ENCODE data around the gene P2RY13. TPM values are rescaled to one million over a fixed set of nuclear protein-coding genes. Genes with fewer than 3 reads are reported as not detected.

P2RY13 gene
- total and polyA plus RNA-seq, 10 of the 15 experiments (the other 5 are each of a cell fraction or from before 2014, with no cell fraction given): not detected

GRCh38 chr3:151316267-151316991, 12.9 kb downstream of the P2RY13 start, which contains the start of gene GPR87:
GPR87 (minus strand) TSS chr3:151316820; CDS start chr3:151300100, 16,720 bp downstream.
- no peaks in the 10 kb centered on the region for H3K9me3 ChIP-seq (replicated peaks; ENCODE audit: control insufficient read depth, insufficient read depth, low read length)
- WGBS (ENCODE audit: insufficient coverage, insufficient replicate concordance, low lambda C conversion rate, missing lambda C conversion rate): 0% methylated on average over 7 of the region's 7 CpGs
- H3K4me3 ChIP-seq: no peak within 1 kb of the TSS
- no peak within 1 kb of the TSS for H3K9ac ChIP-seq (ENCODE audit: control insufficient read depth, insufficient read depth, low read length)
- no peaks in the 10 kb centered on the region for H3K79me2 ChIP-seq (ENCODE audit: control insufficient read depth, insufficient read depth, low read length)
- RAD21 ChIA-PET (ENCODE audit: unreplicated experiment): no interaction called here
- BruUV-seq (replicated peaks): no TSS peak
- H3K4me2 ChIP-seq (ENCODE audit: control insufficient read depth, insufficient read depth): no peak within 1 kb of the TSS
- ATAC-seq (peak; percentile 84), FAIRE-seq (no peak), DNase-seq (ENCODE audit: low read depth, low spot score) (no peak)
- POLR2A ChIA-PET: no interaction called here
- in situ Hi-C loops (cut with MboI) (no loop called here), intact Hi-C loops (cut with micrococcal nuclease; ENCODE audit: unreplicated experiment) (no loop called here)
- H4K20me1 ChIP-seq (ENCODE audit: control insufficient read depth, insufficient read depth): no peaks in the 10 kb centered on the region
- no peaks in the 10 kb centered on the region for H3K4me1 ChIP-seq (ENCODE audit: control insufficient read depth, insufficient read depth, low read length)
- no peaks in the 10 kb centered on the region for H3K36me3 ChIP-seq (ENCODE audit: control insufficient read depth in 2 of 2, insufficient read depth in 2 of 2, low read length in 1 of 2)
- SMC1A ChIA-PET (ENCODE audit: uncharacterized antibody, unreplicated experiment): no interaction called here
- no peaks in the 10 kb centered on the region; a peak in 1 of 4 replicates for H3K27me3 ChIP-seq (replicated peaks in 1 of 2; ENCODE audit: control insufficient read depth in 2 of 2, insufficient read depth in 2 of 2, low read length in 1 of 2)
- CTCF ChIA-PET: interaction anchor here (1.2 kb wide), 1 partner anchor 11 kb away, joined by 3 read pairs; no protein-coding TSS in a partner anchor
- H3K27ac ChIP-seq (ENCODE audit: control insufficient read depth, insufficient read depth): no peak within 1 kb of the TSS
- no peak within 1 kb of the TSS for H2AFZ ChIP-seq (ENCODE audit: control insufficient read depth, low read depth, low read length)
- no peak for TF ChIP-seq USF2 (IDR thresholded peaks at IDR 0.05; ENCODE audit: borderline replicate concordance, low read depth, low read length)
- no peak for TF ChIP-seq POLR2A (IDR thresholded peaks at IDR 0.05; ENCODE audit: low read depth, low read length)
- no peak for TF ChIP-seq BMI1 (IDR thresholded peaks at IDR 0.05; ENCODE audit: borderline replicate concordance)

GRCh38 chr3:151315846-151316245, 13.5 kb downstream of the P2RY13 start:
- POLR2A ChIA-PET: no interaction called here
- no peak overlapping the region for H3K4me3 ChIP-seq
- no peaks in the 10 kb centered on the region for H3K9me3 ChIP-seq (replicated peaks; ENCODE audit: control insufficient read depth, insufficient read depth, low read length)
- CTCF ChIA-PET: no interaction called here
- H2AFZ ChIP-seq (ENCODE audit: control insufficient read depth, low read depth, low read length): no peak overlapping the region
- in situ Hi-C loops (cut with MboI): no loop called here
- H3K9ac ChIP-seq (ENCODE audit: control insufficient read depth, insufficient read depth, low read length): no peak overlapping the region
- no peaks in the 10 kb centered on the region for H3K4me1 ChIP-seq (ENCODE audit: control insufficient read depth, insufficient read depth, low read length)
- RAD21 ChIA-PET (ENCODE audit: unreplicated experiment): no interaction called here
- no TSS peak for BruUV-seq (replicated peaks)
- ATAC-seq: no peak
- intact Hi-C loops (cut with micrococcal nuclease; ENCODE audit: unreplicated experiment): no loop called here
- no peak overlapping the region for H3K27ac ChIP-seq (ENCODE audit: control insufficient read depth, insufficient read depth)
- no peak for FAIRE-seq
- no peaks in the 10 kb centered on the region for H4K20me1 ChIP-seq (ENCODE audit: control insufficient read depth, insufficient read depth)
- 96% methylated on average over 2 of the region's 2 CpGs for WGBS (ENCODE audit: insufficient coverage, insufficient replicate concordance, low lambda C conversion rate, missing lambda C conversion rate)
- H3K36me3 ChIP-seq (ENCODE audit: control insufficient read depth in 2 of 2, insufficient read depth in 2 of 2, low read length in 1 of 2): no peaks in the 10 kb centered on the region
- H3K79me2 ChIP-seq (ENCODE audit: control insufficient read depth, insufficient read depth, low read length): no peaks in the 10 kb centered on the region
- H3K27me3 ChIP-seq (replicated peaks in 1 of 2; ENCODE audit: control insufficient read depth in 2 of 2, insufficient read depth in 2 of 2, low read length in 1 of 2): no peaks in the 10 kb centered on the region; a peak in 1 of 4 replicates
- no peak overlapping the region for H3K4me2 ChIP-seq (ENCODE audit: control insufficient read depth, insufficient read depth)
- no peak for DNase-seq (ENCODE audit: low read depth, low spot score)
- SMC1A ChIA-PET (ENCODE audit: uncharacterized antibody, unreplicated experiment): no interaction called here
- no peak for TF ChIP-seq BACH1 (IDR thresholded peaks at IDR 0.05; ENCODE audit: borderline replicate concordance)
- no peak for TF ChIP-seq TAF1 (IDR thresholded peaks at IDR 0.05; ENCODE audit: borderline replicate concordance, low read depth, low read length)
- no peak for TF ChIP-seq ZBTB40 (IDR thresholded peaks at IDR 0.05; ENCODE audit: borderline replicate concordance)
- no peak for TF ChIP-seq IRF4 (IDR thresholded peaks at IDR 0.05; ENCODE audit: low read depth, low read length)
- TF ChIP-seq EED (IDR thresholded peaks at IDR 0.05; ENCODE audit: low read depth): no peak
- TF ChIP-seq ZNF622 (IDR thresholded peaks at IDR 0.05): no peak
